Right forelimb (tissue), 1 donor: ENCODE data around the gene CDO1.

Experiments
- DNase-seq: peaks from one replicate; pipeline ENCODE4 v3.0.0-alpha.2; 2018

The CDO1 gene

DNA sequence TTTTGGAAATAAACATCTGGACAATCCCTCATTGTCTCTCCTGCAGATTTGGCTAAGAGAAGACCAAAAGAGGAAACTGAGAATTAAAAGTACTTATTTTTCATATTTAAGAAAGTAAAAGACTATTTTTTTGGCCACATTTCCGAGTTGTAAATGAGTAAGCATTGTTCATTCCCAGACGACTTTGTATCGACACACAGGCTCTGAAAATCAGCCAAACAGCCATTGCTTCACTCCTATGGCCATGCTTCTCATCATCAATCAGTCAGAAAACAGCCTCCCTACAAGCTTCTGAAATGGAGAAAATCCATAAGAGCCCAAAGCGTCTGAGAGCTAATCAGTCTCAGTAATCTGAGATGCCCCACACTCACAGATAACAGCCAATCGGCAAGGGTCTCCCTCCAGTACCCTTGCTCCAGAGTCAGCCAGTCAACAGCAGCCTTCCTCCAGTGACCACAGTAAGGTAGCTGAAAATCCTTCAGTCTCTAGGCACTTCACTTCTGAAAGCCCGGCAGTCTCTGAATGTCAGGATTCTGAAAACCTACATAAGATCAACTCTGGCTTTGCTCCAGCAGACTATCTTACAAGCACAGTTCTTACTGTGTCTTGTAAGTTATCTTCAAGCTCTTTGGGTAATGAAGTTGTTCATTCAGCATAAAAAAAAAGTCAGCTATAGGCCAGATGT is 30.9 kb downstream of the CDO1 start:
- no peak for DNase-seq

DNA sequence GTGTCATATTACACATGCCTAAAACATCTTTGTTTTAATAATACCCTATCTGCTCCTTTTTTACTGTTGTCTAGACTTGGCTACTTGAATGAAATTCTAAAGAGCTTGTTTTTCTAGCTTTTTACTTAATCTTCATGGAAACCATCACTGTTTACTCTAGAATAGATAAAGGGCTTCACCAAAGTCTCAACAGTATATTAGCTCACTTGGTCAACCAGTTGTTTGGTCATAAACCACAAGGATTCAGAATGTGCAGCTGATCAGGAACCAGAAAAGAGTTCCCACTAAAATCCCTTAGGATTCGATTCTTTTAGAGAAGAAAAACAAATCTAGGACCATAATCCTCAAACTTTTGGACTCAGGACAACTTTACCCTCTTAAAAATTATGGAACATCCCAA is 38.0 kb downstream of the CDO1 start:
- no peak for DNase-seq

DNA sequence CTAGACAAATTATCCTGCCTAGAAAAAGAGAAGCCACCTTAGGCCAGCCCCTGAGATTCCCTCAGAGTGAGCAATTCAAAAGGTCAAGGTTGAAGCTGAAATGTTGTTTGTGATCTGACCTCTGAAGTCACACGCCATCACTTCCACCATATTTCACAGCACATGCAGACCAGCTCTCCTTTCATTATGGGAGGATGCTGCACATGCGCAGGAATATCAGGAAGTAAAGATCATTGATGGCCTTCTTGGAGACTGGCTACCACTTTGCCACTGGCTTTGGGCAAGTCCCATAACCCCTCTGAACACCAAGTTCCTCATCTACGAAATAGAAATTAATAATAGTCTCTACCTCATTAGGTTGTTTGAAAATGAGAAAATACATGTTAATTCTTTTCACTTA is 39.5 kb downstream of the CDO1 start:
- no peak for DNase-seq

DNA sequence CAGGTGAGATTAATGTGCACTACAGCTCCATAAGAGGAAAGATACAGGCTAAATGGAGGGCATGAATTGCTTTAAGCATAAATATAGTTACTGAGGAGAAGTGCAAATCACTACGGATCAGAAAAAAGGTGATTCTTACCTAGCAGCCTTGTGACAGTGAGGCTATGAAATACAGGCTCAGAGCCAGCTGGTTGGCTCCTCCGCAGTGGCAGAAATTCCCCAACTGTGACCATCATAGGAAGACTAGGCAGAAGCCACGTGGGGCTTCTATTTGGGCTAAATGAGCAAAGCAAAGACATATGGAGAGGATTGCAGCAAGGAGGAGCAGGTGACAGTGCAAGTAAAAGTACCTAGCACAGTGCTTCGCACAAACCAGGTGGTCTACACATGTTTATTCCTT is 40.5 kb downstream of the CDO1 start:
- DNase-seq: no peak

DNA sequence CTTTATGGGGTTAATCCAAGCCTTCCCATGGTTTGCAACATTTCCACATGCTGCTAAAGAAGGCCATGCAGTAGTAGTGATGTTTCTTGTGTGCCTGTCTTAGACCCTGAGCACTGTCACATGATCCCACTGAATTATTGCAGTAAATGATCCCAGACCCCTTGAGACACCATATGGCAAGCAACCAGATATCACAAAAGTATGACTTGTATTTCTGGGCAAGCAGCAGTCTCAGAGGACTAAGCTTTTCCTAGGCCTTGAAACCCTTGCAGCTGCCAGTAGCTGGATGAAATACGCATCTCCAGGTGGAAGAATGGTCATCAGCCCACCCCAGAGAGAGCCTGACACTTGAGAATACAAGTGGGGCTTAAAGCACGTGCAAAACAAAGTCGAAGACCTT is 41.8 kb downstream of the CDO1 start:
- peak; percentile 77 for DNase-seq

DNA sequence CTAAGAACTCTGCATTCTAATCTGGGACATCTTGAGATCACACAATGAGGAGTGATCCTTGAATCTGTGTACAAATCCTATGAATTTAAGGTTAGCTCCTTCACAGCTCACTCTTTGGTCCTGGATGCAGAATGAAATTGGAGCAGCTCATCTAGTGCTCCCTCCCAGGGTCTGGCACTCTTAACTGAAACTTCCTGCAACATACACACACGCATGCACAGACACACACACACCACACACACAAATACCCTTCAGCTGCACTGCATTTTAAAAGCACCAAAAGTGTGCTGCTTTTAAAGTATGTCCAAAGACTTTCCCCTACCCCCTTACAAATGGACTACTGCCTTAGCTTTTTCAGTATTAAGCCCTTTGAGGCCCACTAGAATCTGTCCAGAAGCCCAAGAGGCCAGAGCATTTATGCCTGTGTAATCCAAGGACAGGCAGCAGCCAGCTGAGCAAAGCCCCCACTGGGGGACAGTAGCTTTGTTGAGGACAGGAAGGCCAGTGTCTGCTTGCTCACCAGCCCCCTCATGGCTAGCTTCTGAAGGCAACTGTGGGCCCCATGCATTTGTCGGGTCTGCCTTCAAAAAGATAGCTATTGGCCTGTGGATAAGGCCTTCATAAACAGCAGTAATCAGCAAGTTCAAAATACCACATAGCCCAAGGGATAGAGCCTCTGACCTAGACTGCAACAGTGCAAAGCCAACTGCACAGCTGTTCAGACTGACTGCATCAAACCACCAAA is 43.6 kb downstream of the CDO1 start:
- DNase-seq: peak; percentile 55

DNA sequence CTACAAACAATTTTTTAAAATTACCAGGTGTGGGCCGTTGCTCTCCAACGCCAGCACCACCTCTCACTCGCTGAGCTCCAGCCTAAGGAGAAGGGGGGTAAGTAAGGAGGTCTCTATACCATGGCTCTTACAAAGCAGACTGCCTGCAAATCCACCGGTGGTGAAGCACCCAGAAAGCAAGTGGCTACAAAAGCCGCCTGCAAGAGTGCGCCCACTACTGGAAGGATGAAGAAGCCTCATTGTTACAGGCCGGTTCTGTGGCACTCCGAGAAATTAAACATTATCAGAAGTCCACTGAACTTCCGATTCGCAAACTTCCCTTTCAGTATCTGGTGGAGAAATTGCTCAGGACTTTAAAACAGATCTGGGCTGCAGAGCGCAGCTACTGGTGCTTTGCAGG is 46.0 kb downstream of the CDO1 start:
- no peak for DNase-seq

DNA sequence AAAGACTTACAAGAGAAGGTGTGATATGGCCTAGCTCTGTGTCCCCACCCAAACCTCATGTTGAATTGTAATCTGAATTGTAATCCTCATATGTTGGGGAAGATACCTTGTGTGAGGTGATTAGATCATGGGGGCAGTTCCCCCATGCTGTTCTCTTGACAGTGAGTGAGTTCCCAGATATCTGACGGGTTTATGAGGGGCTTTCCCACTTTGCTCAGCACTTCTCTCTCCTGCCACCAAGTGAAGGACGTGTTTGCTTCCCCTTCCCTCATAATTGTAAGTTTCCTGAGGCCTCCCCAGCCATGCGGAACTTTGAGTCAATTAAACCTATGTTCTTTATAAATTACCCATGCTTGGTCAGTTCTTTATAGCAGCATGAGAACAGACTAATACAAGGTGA is 49.0 kb downstream of the CDO1 start:
- no peak for DNase-seq

DNA sequence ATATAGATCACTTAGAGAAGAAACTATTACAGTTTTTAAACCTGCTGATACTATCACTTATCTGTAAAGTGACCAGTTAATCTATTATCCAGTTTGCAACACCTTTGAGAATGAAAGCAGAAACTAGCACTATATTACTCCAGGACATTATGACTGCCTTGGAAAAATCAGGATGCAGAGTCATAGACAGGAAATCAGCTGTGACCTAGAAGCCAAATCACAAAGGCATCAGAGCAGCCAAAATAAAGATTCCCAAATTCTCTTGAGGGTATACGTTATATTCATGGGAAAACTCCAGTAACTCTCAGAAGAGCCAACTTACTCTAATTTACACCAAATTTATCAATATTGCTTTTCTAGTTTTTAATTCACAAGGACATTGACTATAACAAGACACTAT is 49.9 kb downstream of the CDO1 start:
- DNase-seq: no peak

DNA sequence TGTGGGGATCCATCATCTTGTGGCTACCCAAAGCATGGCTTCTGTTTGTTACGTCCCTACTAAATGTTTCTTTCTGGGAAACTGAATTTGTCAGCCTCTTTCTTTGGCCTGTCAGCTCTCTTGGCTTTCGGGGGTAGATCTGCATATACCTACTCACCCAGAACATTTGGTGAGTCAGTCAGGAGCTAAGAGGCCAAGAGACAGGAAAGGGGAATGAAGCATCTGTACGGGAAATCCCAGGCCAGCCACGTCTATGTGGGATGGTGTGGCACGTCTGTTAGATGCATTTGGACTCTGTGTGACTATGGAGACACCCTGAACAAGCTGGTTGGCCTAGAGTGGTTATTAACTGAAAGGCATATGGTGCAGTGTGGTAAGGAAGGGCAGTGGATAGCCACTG is 58.1 kb downstream of the CDO1 start:
- DNase-seq: no peak

DNA sequence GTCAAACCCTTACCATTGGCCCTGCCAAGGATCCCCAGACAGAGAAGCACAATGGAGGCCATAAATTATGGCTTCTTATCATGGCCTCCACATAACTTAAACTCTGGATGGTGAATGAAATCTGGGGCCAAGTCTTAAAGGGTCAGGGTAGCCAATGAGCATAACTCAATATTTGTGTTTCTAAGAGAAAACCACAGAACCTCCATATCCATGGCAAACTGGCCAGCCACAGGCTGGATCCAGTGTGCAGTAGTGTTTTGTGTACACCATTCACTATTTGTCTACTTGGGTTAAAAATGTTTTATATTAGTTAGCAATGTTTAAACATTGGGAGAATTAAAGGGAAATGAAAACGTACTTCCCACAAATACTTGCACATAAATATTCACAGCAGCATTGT is 60.8 kb downstream of the CDO1 start:
- DNase-seq: no peak
